ENCODE data around the gene CERS4.

CERS4 gene, protein sequence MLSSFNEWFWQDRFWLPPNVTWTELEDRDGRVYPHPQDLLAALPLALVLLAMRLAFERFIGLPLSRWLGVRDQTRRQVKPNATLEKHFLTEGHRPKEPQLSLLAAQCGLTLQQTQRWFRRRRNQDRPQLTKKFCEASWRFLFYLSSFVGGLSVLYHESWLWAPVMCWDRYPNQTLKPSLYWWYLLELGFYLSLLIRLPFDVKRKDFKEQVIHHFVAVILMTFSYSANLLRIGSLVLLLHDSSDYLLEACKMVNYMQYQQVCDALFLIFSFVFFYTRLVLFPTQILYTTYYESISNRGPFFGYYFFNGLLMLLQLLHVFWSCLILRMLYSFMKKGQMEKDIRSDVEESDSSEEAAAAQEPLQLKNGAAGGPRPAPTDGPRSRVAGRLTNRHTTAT

DNA sequence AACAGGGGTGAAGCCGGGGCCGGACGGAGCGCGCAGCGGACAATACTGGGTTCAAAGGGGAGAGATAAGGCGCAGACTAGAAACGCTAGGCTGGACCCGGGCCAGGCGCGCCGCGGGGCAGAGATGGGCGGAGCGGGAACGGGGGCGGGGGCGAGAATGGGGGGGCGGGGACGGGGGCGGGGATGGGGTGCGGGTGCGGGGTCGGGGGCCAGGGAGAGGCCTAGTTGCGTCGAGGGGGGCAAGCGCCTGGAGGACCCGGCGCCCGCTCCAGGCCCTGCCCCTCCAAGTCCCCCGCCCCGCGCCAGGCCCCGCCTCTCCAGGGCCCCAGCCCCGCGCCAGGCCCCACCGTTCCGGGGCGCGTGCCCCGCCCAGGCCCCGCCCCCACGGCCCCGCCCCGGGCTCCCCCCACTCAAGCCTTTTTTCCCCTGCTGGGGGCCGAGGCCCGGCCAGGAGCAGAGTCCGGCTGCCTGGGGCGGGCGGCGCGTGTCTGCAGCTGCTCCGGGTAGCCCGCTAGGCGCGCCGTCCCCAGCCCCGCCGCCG, at the start of gene CERS4:
Gene CERS4 (plus strand): TSS at position 449 of the 540 bp plus-strand sequence. CDS start 41,707 bp downstream, outside the sequence.
- no peak for DNase-seq (ENCODE audit: low spot score)
- no peaks in the 10 kb centered on the region for H3K4me1 ChIP-seq (ENCODE audit: insufficient read depth, poor library complexity, severe bottlenecking)
- no peaks in the 10 kb centered on the region for H3K9me3 ChIP-seq (ENCODE audit: severe bottlenecking)
- no peaks in the 10 kb centered on the region for H3K36me3 ChIP-seq (ENCODE audit: low read depth)
- H3K27me3 ChIP-seq (ENCODE audit: insufficient read depth, poor library complexity, severe bottlenecking): no peaks in the 10 kb centered on the region
- no peak within 1 kb of the TSS for H3K27ac ChIP-seq (ENCODE audit: poor library complexity, severe bottlenecking)
- ATAC-seq (ENCODE audit: low read depth): peak; percentile 73
- peak within 1 kb of the TSS; percentile 68 for H3K4me3 ChIP-seq (ENCODE audit: severe bottlenecking)
- TF ChIP-seq, protein P1, sequence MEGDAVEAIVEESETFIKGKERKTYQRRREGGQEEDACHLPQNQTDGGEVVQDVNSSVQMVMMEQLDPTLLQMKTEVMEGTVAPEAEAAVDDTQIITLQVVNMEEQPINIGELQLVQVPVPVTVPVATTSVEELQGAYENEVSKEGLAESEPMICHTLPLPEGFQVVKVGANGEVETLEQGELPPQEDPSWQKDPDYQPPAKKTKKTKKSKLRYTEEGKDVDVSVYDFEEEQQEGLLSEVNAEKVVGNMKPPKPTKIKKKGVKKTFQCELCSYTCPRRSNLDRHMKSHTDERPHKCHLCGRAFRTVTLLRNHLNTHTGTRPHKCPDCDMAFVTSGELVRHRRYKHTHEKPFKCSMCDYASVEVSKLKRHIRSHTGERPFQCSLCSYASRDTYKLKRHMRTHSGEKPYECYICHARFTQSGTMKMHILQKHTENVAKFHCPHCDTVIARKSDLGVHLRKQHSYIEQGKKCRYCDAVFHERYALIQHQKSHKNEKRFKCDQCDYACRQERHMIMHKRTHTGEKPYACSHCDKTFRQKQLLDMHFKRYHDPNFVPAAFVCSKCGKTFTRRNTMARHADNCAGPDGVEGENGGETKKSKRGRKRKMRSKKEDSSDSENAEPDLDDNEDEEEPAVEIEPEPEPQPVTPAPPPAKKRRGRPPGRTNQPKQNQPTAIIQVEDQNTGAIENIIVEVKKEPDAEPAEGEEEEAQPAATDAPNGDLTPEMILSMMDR (IDR thresholded peaks at IDR 0.05; ENCODE audit: poor library complexity, severe bottlenecking): no peak

DNA sequence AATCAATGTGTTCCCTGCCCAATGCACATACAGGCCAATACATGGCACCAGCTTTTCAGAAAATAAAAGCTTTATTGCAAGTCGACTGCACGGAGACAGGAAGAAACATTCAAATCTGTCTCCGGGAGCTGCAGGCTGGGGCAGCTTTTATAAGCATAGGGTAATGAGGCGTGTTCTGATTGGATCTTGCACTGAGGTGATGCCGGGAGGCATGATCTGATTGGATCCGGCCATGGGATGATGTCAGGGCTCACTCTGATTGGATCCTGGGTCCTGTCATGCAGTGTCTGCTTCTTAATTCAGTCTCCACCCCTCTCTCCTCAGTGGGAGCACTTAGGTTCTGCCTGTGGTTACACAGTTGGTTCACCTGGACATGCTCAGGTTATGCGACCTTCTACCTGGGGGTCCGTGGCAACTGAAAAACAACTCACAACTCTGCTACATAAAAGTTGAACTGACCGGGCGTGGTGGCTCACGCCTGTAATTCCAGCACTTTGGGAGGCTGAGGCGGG, 48.0 kb upstream of the CERS4 start:
- Histone ChIP-seq H3K36me3 (ENCODE audit: low read depth) (no peaks in the 10 kb centered on the region), H3K27me3 (ENCODE audit: insufficient read depth, poor library complexity, severe bottlenecking) (no peaks in the 10 kb centered on the region), H3K27ac (ENCODE audit: poor library complexity, severe bottlenecking) (no peak overlapping the region), H3K4me3 (ENCODE audit: severe bottlenecking) (no peak overlapping the region), H3K9me3 (ENCODE audit: severe bottlenecking) (no peaks in the 10 kb centered on the region), H3K4me1 (ENCODE audit: insufficient read depth, poor library complexity, severe bottlenecking) (peaks cover 5% of the 10 kb centered on the region)
- DNase-seq (ENCODE audit: low spot score) (no peak), ATAC-seq (ENCODE audit: low read depth) (peak; percentile 25; the same call in 2 of the 3 replicates)
- TF ChIP-seq, protein P1 (IDR thresholded peaks at IDR 0.05; ENCODE audit: poor library complexity, severe bottlenecking): no peak

DNA sequence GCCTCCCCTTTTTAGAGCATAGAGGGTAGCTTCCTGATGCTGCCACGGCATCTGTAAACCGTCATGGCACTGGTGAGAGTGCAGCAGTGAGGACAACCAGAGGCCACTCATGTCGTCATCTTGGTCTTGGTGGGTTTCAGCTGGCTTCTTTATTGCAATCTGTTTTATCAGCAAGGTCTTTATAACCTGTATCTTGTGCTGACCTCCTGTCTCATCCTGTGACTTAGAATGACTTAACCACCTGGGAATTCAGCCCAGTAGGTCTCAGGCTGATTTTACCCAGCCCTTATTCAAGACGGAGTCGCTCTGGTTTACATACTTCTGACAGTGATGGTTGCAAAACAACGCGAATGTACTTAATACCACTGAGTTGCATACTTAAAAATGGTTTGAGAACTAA, 45.4 kb upstream of the CERS4 start:
- TF ChIP-seq, protein P1 (IDR thresholded peaks at IDR 0.05; ENCODE audit: poor library complexity, severe bottlenecking): no peak
- peak; percentile 61 for ATAC-seq (ENCODE audit: low read depth)

DNA sequence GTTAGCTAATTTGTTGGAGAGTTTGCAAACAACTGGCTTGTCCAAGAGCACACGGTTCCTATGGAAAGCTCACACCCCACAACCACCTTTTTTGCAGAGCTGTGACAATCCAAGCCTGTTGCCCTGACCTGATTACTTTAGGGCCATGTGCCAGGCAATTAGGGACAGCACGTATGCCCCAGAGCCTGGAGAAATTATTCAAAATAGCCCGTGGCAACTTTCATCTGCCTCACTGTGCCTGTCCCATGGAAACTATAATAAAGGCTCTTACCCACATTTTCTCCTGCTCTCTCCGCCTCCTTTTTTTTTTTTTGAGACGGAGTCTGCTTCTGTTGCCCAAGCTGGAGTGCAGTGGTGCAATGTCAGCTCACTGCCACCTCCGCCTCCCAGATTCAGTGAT, 41.2 kb upstream of the CERS4 start:
- Histone ChIP-seq H3K4me1 (ENCODE audit: insufficient read depth, poor library complexity, severe bottlenecking) (peaks cover 5% of the 10 kb centered on the region), H3K36me3 (ENCODE audit: low read depth) (no peaks in the 10 kb centered on the region), H3K27me3 (ENCODE audit: insufficient read depth, poor library complexity, severe bottlenecking) (no peaks in the 10 kb centered on the region), H3K4me3 (ENCODE audit: severe bottlenecking) (no peak overlapping the region), H3K27ac (ENCODE audit: poor library complexity, severe bottlenecking) (no peak overlapping the region), H3K9me3 (ENCODE audit: severe bottlenecking) (no peaks in the 10 kb centered on the region)
- DNase-seq (ENCODE audit: low spot score) (no peak), ATAC-seq (ENCODE audit: low read depth) (no peak)
- TF ChIP-seq, protein P1 (IDR thresholded peaks at IDR 0.05; ENCODE audit: poor library complexity, severe bottlenecking): no peak

More for the DNA sequence above, 45.4 kb upstream of the CERS4 start:
- H3K27ac ChIP-seq (ENCODE audit: poor library complexity, severe bottlenecking): no peak overlapping the region
- H3K4me3 ChIP-seq (ENCODE audit: severe bottlenecking): no peak overlapping the region
- no peaks in the 10 kb centered on the region for H3K9me3 ChIP-seq (ENCODE audit: severe bottlenecking)
- no peaks in the 10 kb centered on the region for H3K36me3 ChIP-seq (ENCODE audit: low read depth)
- no peaks in the 10 kb centered on the region for H3K27me3 ChIP-seq (ENCODE audit: insufficient read depth, poor library complexity, severe bottlenecking)
- no peak for DNase-seq (ENCODE audit: low spot score)
- peaks cover 5% of the 10 kb centered on the region for H3K4me1 ChIP-seq (ENCODE audit: insufficient read depth, poor library complexity, severe bottlenecking)
